Neural crest cell (in vitro differentiated cells): ENCODE measurements around the gene HSD17B12. TPM values are rescaled to one million over a fixed set of nuclear protein-coding genes. Genes with fewer than 3 reads are reported as not detected.
A peak's percentile ranks its signal among the peaks of the same experiment; 100 is the strongest.

Source experiments
- DNase-seq: peaks from one replicate; pipeline ENCODE4 v3.0.0; 2021; ENCODE audit warnings: low read depth, mixed read lengths, low spot score
- H3K27ac Mint-ChIP-seq: one replicate; pipeline ENCODE4 v1.8.0; 2021; ENCODE audit warnings: mild to moderate bottlenecking, mixed read lengths; ENCODE audit not compliant: unreplicated experiment
- H3K27me3 Mint-ChIP-seq: 2 replicates; pipeline ENCODE4 v1.8.0; 2021; ENCODE audit warnings: low read depth, mild to moderate bottlenecking, mixed read lengths
- H3K36me3 Mint-ChIP-seq: 2 replicates; pipeline ENCODE4 v1.8.0; 2021; ENCODE audit warnings: low read depth, mild to moderate bottlenecking, mixed read lengths
- H3K4me1 Mint-ChIP-seq: 2 replicates; pipeline ENCODE4 v1.8.0; 2021; ENCODE audit warnings: mixed read lengths
- H3K4me3 Mint-ChIP-seq: one replicate; pipeline ENCODE4 v1.8.0; 2021; ENCODE audit warnings: mild to moderate bottlenecking, mixed read lengths
- H3K9me3 Mint-ChIP-seq: 2 replicates; pipeline ENCODE4 v1.8.0; 2021; ENCODE audit warnings: mixed read lengths
- CTCF ChIP-seq: fragments of 200-600 bp; sonication (generic); conservative IDR thresholded peaks from 2 replicates; pipeline ENCODE4 v1.5.0; 2021; ENCODE audit warnings: antibody characterized with exemption, mild to moderate bottlenecking
- total RNA-seq: library from RNA; stranded (reverse); gene quantifications from 2 replicates; pipeline ENCODE4 v1.2.1, GENCODE V29; 2021

Gene HSD17B12
- total RNA-seq, 1 donor from 2014 or later = 116 TPM

- DNase-seq = no peak
- Mint-ChIP-seq H3K27me3 (peaks cover 92% of the 10 kb centered on the region), H3K4me3 (no peak overlapping the region), H3K27ac (no peak overlapping the region), H3K9me3 (no peaks in the 10 kb centered on the region), H3K36me3 (no peaks in the 10 kb centered on the region), H3K4me1 (no peaks in the 10 kb centered on the region)
- no peak for TF ChIP-seq CTCF
These were observed 194.2 kb downstream of the HSD17B12 start for GRCh38 chr11:43874738-43875137.

- H3K27me3 Mint-ChIP-seq = peaks cover 51% of the 10 kb centered on the region
- no peak for TF ChIP-seq CTCF
These were observed 199.5 kb downstream of the HSD17B12 start for GRCh38 chr11:43879789-43880639.

GRCh38 chr11:43880640-43881159, 200.2 kb downstream of the HSD17B12 start, which contains the start of gene ALKBH3:
TSS of gene ALKBH3 (plus strand) at chr11:43880831. CDS start at chr11:43882653, 1,822 bp downstream.
- peaks cover 44% of the 10 kb centered on the region for H3K27me3 Mint-ChIP-seq
- H3K4me3 Mint-ChIP-seq = peak within 1 kb of the TSS; percentile 95
- TF ChIP-seq CTCF = no peak

More at GRCh38 chr11:43879789-43880639, 199.5 kb downstream of the HSD17B12 start:
- Mint-ChIP-seq H3K9me3 (peaks cover 3% of the 10 kb centered on the region), H3K4me3 (peak overlapping the region; percentile 95), H3K36me3 (peaks cover 3% of the 10 kb centered on the region), H3K27ac (peak overlapping the region; percentile 94), H3K4me1 (peaks cover 20% of the 10 kb centered on the region)
- no peak for DNase-seq

GRCh38 chr11:43892851-43893250, 212.3 kb downstream of the HSD17B12 start:
- H3K4me1 Mint-ChIP-seq = no peaks in the 10 kb centered on the region
- DNase-seq = no peak
- no peaks in the 10 kb centered on the region for H3K9me3 Mint-ChIP-seq
- H3K27ac Mint-ChIP-seq = no peak overlapping the region
- no peak for TF ChIP-seq CTCF
- H3K27me3 Mint-ChIP-seq = no peaks in the 10 kb centered on the region
- H3K36me3 Mint-ChIP-seq = peaks cover 12% of the 10 kb centered on the region
- no peak overlapping the region for H3K4me3 Mint-ChIP-seq

More at GRCh38 chr11:43880640-43881159, 200.2 kb downstream of the HSD17B12 start, which contains the start of gene ALKBH3:
- DNase-seq = peak; percentile 89
- H3K9me3 Mint-ChIP-seq = peaks cover 3% of the 10 kb centered on the region
- peaks cover 20% of the 10 kb centered on the region for H3K4me1 Mint-ChIP-seq
- peaks cover 4% of the 10 kb centered on the region for H3K36me3 Mint-ChIP-seq
- H3K27ac Mint-ChIP-seq = peak within 1 kb of the TSS; percentile 94

- Mint-ChIP-seq H3K4me3 (no peak overlapping the region), H3K27ac (no peak overlapping the region), H3K4me1 (no peaks in the 10 kb centered on the region), H3K36me3 (peaks cover 24% of the 10 kb centered on the region), H3K9me3 (no peaks in the 10 kb centered on the region), H3K27me3 (no peaks in the 10 kb centered on the region)
- no peak for TF ChIP-seq CTCF
- DNase-seq = no peak
These were observed 214.0 kb downstream of the HSD17B12 start for GRCh38 chr11:43894546-43894945.
